Measurements from ENCODE around the gene ANAPC2. TPM values are rescaled to one million over a fixed set of nuclear protein-coding genes. Genes with fewer than 3 reads are reported as not detected.

Gene ANAPC2
- total RNA-seq, 1 donor from 2014 or later = 71.7 TPM

GRCh38 chr9:137231372-137232039 is 43.1 kb upstream of the ANAPC2 start:
- H3K27ac Mint-ChIP-seq (ENCODE audit: unreplicated experiment) = no peak overlapping the region
- H3K27me3 Mint-ChIP-seq (ENCODE audit: low read depth) = peaks cover 3% of the 10 kb centered on the region
- no peaks in the 10 kb centered on the region for H3K36me3 Mint-ChIP-seq (ENCODE audit: low read depth)
- no peak for TF ChIP-seq CTCF (conservative IDR thresholded peaks at IDR 0.05)
- no peak for DNase-seq (ENCODE audit: low read depth, low spot score)
- H3K4me1 Mint-ChIP-seq = peaks cover 4% of the 10 kb centered on the region
- H3K9me3 Mint-ChIP-seq = no peaks in the 10 kb centered on the region
- no peak overlapping the region for H3K4me3 Mint-ChIP-seq

- no peaks in the 10 kb centered on the region for H3K36me3 Mint-ChIP-seq (ENCODE audit: low read depth)
- H3K4me3 Mint-ChIP-seq = no peak within 1 kb of the TSS
- H3K27me3 Mint-ChIP-seq (ENCODE audit: low read depth) = peaks cover 3% of the 10 kb centered on the region
- no peak for TF ChIP-seq CTCF (conservative IDR thresholded peaks at IDR 0.05)
- H3K9me3 Mint-ChIP-seq = no peaks in the 10 kb centered on the region
- H3K27ac Mint-ChIP-seq (ENCODE audit: unreplicated experiment) = no peak within 1 kb of the TSS
- DNase-seq (ENCODE audit: low read depth, low spot score) = no peak
- H3K4me1 Mint-ChIP-seq = peaks cover 4% of the 10 kb centered on the region
These were observed 42.5 kb upstream of the ANAPC2 start, which contains the start of gene SLC34A3 for GRCh38 chr9:137230705-137231371. Gene SLC34A3, plus strand, starts transcription at chr9:137230901. Its CDS starts 802 bp downstream, at chr9:137231703.

GRCh38 chr9:137229903-137230704 is 41.7 kb upstream of the ANAPC2 start:
- TF ChIP-seq CTCF (conservative IDR thresholded peaks at IDR 0.05) = no peak
- H3K4me3 Mint-ChIP-seq = no peak overlapping the region
- H3K36me3 Mint-ChIP-seq (ENCODE audit: low read depth) = no peaks in the 10 kb centered on the region
- no peak for DNase-seq (ENCODE audit: low read depth, low spot score)
- H3K4me1 Mint-ChIP-seq = peaks cover 4% of the 10 kb centered on the region
- H3K27ac Mint-ChIP-seq (ENCODE audit: unreplicated experiment) = no peak overlapping the region
- peaks cover 3% of the 10 kb centered on the region for H3K27me3 Mint-ChIP-seq (ENCODE audit: low read depth)
- no peaks in the 10 kb centered on the region for H3K9me3 Mint-ChIP-seq

GRCh38 chr9:137228968-137229896 is 40.9 kb upstream of the ANAPC2 start:
- Mint-ChIP-seq H3K9me3 (no peaks in the 10 kb centered on the region), H3K27ac (ENCODE audit: unreplicated experiment) (no peak overlapping the region), H3K4me3 (no peak overlapping the region), H3K27me3 (ENCODE audit: low read depth) (peaks cover 3% of the 10 kb centered on the region), H3K36me3 (ENCODE audit: low read depth) (no peaks in the 10 kb centered on the region), H3K4me1 (peaks cover 4% of the 10 kb centered on the region)
- TF ChIP-seq CTCF (conservative IDR thresholded peaks at IDR 0.05) = no peak
- DNase-seq (ENCODE audit: low read depth, low spot score) = no peak

- TF ChIP-seq CTCF (conservative IDR thresholded peaks at IDR 0.05) = no peak
- no peaks in the 10 kb centered on the region for H3K36me3 Mint-ChIP-seq (ENCODE audit: low read depth)
- no peak overlapping the region for H3K4me3 Mint-ChIP-seq
- DNase-seq (ENCODE audit: low read depth, low spot score) = no peak
- peaks cover 4% of the 10 kb centered on the region for H3K4me1 Mint-ChIP-seq
- H3K27me3 Mint-ChIP-seq (ENCODE audit: low read depth) = peaks cover 3% of the 10 kb centered on the region
- H3K9me3 Mint-ChIP-seq = no peaks in the 10 kb centered on the region
- no peak overlapping the region for H3K27ac Mint-ChIP-seq (ENCODE audit: unreplicated experiment)
These were observed 40.2 kb upstream of the ANAPC2 start for GRCh38 chr9:137228506-137228967.

Data from neural crest cell (in vitro differentiated cells).